ENCODE measurements around the gene PARG. TPM values are rescaled to one million over a fixed set of nuclear protein-coding genes. Genes with fewer than 3 reads are reported as not detected.
"Not testable (repeated sequence)": the region's sequence is repeated elsewhere in the genome, so short reads cannot be mapped to it uniquely, and the experiment has no call there.

Gene PARG
- total RNA-seq (2021) = 42.4 and 44.8 TPM in 2 replicates
- Bru-seq, nascent RNA = percentile 80 among the genes with signal in this experiment
- BruChase-seq, experiment 1, labeled RNA remaining after a 2-hour chase = percentile 75 among the genes with signal in this experiment
- percentile 70 among the genes with signal in this experiment for BruChase-seq, experiment 2, labeled RNA remaining after a 6-hour chase
- long read RNA-seq, partial matches to known transcripts = 23 of 131 reads
- long read RNA-seq, other reads (novel, unspliced or antisense) = 108 of 131 reads

DNA sequence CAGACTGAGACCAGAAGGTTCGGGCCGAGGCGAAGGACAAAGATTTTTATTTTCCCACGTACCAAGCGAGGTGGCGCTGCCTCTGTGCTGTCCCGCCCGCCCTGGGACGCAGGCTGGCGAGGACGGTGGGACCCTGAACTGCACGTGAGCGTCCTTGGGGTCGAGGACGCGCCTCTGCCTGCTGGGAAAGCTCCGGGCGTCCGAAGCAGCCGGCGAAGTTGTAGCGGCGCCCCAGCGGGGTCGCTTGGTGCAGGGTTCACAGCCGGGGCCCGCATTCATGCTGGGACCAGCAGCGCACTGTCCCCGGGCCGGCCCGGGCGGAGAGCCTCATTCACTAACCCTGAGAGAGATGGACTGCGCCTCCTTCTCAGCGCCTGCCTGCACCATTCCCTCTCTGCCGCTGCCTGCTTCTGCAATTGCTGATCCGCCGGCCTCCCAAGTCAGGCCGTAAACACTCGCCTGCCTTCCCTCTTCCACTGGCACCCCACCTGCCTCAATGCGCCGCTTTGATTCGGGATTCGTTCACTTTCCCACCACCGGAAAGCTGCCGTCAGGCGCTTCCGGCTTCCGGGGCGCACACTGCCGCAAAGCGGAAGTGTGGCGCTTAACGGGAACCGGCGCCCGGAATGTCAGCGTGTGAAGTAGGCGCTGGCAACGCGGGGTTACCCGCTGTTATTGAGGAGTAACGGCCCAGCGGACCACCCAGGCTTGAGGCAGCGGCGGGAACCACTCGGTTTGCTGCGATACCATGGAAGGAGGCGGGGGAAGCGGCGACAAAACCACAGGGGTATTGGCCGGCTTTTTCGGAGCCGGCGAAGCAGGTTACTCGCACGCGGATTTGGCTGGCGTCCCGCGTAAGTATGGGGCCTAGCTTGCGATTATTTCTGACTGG, at the start of gene PARG, which contains the start of gene TIMM23B:
TSS of gene PARG (minus strand) at position 581 of the 892 bp plus-strand sequence. CDS start at position 279, 302 bp downstream.
TSS of gene TIMM23B (plus strand) at position 607 of the 892 bp plus-strand sequence. CDS start at position 749, 142 bp downstream.
- CTCF ChIA-PET; H3K36me3 ChIP-seq (ENCODE audit: insufficient read depth, low read length, poor library complexity, severe bottlenecking); intact Hi-C loops (cut with micrococcal nuclease; ENCODE audit: unreplicated experiment); H3K4me1 ChIP-seq (ENCODE audit: insufficient read depth, low read length, poor library complexity, severe bottlenecking); H3K27me3 ChIP-seq (replicated peaks; ENCODE audit: insufficient read depth, low read depth, low read length, poor library complexity); H3K9me3 ChIP-seq (ENCODE audit: low read depth, low read length, poor library complexity, severe bottlenecking); POLR2A ChIA-PET (ENCODE audit: low non-redundant PET): not testable (repeated sequence)
- Histone ChIP-seq H3K4me3 (ENCODE audit: low read depth, low read length, poor library complexity, severe bottlenecking) (peak within 1 kb of the TSS; percentile 82), H3K27ac (ENCODE audit: low read depth, low read length, poor library complexity, severe bottlenecking) (peak within 1 kb of the TSS; percentile 82)
- peak; percentile 92 for DNase-seq (ENCODE audit: low spot score)
- BruUV-seq (replicated peaks) = TSS peak; percentile 42

DNA sequence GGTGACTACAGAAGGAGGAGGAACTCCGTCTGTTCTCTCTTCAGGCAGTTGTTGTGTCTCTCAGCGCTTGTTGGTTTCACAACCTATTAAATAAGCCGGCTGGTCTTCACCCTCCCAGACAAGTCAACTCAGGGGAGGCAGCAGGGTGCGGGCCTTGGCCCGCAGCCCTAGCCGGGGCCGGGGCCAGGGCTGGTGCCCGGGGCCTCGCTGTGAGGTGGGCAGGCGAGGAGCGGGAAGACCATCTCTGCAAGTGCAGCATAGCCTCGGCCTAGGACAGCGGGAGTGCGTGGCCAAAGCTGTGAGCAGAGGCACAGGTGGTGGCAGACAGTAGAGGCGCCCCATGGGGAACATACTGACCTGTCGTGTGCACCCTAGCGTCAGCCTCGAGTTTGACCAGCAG, 46.5 kb upstream of the PARG start, which contains the start of gene AGAP6:
TSS of gene AGAP6 (plus strand) at position 31 of the 400 bp plus-strand sequence. CDS start at position 341, 310 bp downstream.
- H3K4me1 ChIP-seq (ENCODE audit: insufficient read depth, low read length, poor library complexity, severe bottlenecking); H3K36me3 ChIP-seq (ENCODE audit: insufficient read depth, low read length, poor library complexity, severe bottlenecking); CTCF ChIA-PET; BruUV-seq (replicated peaks); H3K4me3 ChIP-seq (ENCODE audit: low read depth, low read length, poor library complexity, severe bottlenecking); POLR2A ChIA-PET (ENCODE audit: low non-redundant PET); H3K9me3 ChIP-seq (ENCODE audit: low read depth, low read length, poor library complexity, severe bottlenecking); H3K27ac ChIP-seq (ENCODE audit: low read depth, low read length, poor library complexity, severe bottlenecking); H3K27me3 ChIP-seq (replicated peaks; ENCODE audit: insufficient read depth, low read depth, low read length, poor library complexity); intact Hi-C loops (cut with micrococcal nuclease; ENCODE audit: unreplicated experiment); DNase-seq (ENCODE audit: low spot score): not testable (repeated sequence)

DNA sequence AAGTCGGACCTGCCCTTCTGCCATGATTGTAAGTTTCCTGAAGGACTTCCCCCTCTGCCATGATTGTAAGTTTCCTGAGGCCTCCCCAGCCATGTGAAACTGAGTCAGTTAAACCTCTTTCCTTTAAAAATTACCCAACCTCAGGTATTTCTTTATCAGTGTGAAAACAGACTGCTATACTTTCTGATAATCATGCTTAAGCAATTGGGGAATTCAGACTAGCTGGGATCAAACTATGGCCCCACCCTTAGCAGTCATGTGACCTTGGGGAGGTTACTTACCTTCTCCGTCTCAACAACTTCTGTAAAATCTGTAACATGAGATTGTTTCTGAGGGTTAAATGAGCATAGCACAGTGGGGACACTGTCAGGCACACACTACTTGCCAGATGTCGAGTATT, 45.4 kb upstream of the PARG start:
- DNase-seq (ENCODE audit: low spot score); H3K36me3 ChIP-seq (ENCODE audit: insufficient read depth, low read length, poor library complexity, severe bottlenecking); H3K4me1 ChIP-seq (ENCODE audit: insufficient read depth, low read length, poor library complexity, severe bottlenecking); CTCF ChIA-PET; POLR2A ChIA-PET (ENCODE audit: low non-redundant PET); BruUV-seq (replicated peaks); H3K27me3 ChIP-seq (replicated peaks; ENCODE audit: insufficient read depth, low read depth, low read length, poor library complexity); intact Hi-C loops (cut with micrococcal nuclease; ENCODE audit: unreplicated experiment); H3K27ac ChIP-seq (ENCODE audit: low read depth, low read length, poor library complexity, severe bottlenecking); H3K9me3 ChIP-seq (ENCODE audit: low read depth, low read length, poor library complexity, severe bottlenecking); H3K4me3 ChIP-seq (ENCODE audit: low read depth, low read length, poor library complexity, severe bottlenecking): not testable (repeated sequence)

DNA sequence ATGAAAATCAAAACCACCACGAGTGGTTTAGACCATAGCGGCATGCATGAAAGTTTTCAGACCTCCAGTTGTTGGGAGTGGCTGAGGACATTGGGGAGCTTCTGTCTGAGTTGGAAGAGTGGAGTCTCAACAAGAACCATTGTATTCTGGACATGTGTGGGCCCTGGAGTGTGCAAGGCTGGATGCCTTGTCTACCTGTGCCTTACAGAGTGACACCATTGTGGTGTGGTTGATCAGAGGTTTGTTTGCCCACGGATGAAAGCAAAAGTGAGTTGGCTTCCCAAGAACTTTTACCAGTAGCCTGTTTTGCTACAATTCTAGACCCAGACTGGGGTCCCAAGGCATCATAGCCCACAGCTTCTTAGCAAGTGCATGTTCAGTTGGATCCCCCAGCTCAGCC, 35.9 kb upstream of the PARG start:
- not testable (repeated sequence) for H3K36me3 ChIP-seq (ENCODE audit: insufficient read depth, low read length, poor library complexity, severe bottlenecking); BruUV-seq (replicated peaks)

DNA sequence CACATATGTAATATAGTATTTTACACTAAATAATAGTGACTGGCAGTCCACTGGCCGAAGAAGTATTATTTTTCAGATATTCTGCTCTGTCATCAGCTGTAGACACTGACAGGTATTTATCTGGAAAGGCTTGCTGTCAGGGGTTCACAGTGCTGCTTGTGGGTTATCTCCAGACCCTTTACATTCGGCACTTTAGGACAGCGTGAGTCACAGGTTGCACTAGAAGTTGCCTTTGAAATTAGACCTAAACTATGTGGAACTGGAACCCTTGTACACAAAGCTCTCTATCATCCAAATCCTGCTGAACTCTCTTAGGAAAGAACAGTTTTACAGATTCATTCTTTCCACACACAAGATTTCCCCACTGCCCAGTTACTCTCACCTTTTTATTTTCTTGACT, 30.3 kb upstream of the PARG start:
- DNase-seq (ENCODE audit: low spot score) = not testable (repeated sequence)

More for the DNA sequence above, 35.9 kb upstream of the PARG start:
- intact Hi-C loops (cut with micrococcal nuclease; ENCODE audit: unreplicated experiment); H3K27ac ChIP-seq (ENCODE audit: low read depth, low read length, poor library complexity, severe bottlenecking); POLR2A ChIA-PET (ENCODE audit: low non-redundant PET); H3K9me3 ChIP-seq (ENCODE audit: low read depth, low read length, poor library complexity, severe bottlenecking); H3K4me1 ChIP-seq (ENCODE audit: insufficient read depth, low read length, poor library complexity, severe bottlenecking); H3K4me3 ChIP-seq (ENCODE audit: low read depth, low read length, poor library complexity, severe bottlenecking); DNase-seq (ENCODE audit: low spot score); H3K27me3 ChIP-seq (replicated peaks; ENCODE audit: insufficient read depth, low read depth, low read length, poor library complexity); CTCF ChIA-PET: not testable (repeated sequence)

DNA sequence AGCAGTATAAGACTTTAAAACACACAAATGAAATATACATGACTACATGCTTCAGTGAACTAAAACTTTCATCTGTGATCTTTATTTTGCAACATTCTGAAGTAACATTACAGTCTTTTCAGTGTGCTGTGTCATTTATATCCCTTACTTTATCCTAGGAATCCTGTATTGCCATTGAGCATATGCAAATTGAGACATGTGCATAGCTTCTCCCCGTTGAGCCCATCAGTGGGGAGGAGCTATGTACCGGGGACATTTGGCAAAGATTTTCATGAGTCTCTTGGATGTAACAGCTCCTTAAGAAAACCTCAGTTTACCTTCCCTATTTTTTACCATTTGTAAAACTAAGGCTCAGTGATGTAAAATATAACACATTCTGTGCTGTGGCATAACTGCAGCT, 29.6 kb upstream of the PARG start:
- DNase-seq (ENCODE audit: low spot score); H3K4me3 ChIP-seq (ENCODE audit: low read depth, low read length, poor library complexity, severe bottlenecking); H3K9me3 ChIP-seq (ENCODE audit: low read depth, low read length, poor library complexity, severe bottlenecking); H3K27me3 ChIP-seq (replicated peaks; ENCODE audit: insufficient read depth, low read depth, low read length, poor library complexity); POLR2A ChIA-PET (ENCODE audit: low non-redundant PET); H3K27ac ChIP-seq (ENCODE audit: low read depth, low read length, poor library complexity, severe bottlenecking); intact Hi-C loops (cut with micrococcal nuclease; ENCODE audit: unreplicated experiment); BruUV-seq (replicated peaks); CTCF ChIA-PET; H3K4me1 ChIP-seq (ENCODE audit: insufficient read depth, low read length, poor library complexity, severe bottlenecking); H3K36me3 ChIP-seq (ENCODE audit: insufficient read depth, low read length, poor library complexity, severe bottlenecking): not testable (repeated sequence)

More for the DNA sequence above, 30.3 kb upstream of the PARG start:
- H3K27me3 ChIP-seq (replicated peaks; ENCODE audit: insufficient read depth, low read depth, low read length, poor library complexity); CTCF ChIA-PET; BruUV-seq (replicated peaks); H3K9me3 ChIP-seq (ENCODE audit: low read depth, low read length, poor library complexity, severe bottlenecking); H3K36me3 ChIP-seq (ENCODE audit: insufficient read depth, low read length, poor library complexity, severe bottlenecking); POLR2A ChIA-PET (ENCODE audit: low non-redundant PET); H3K27ac ChIP-seq (ENCODE audit: low read depth, low read length, poor library complexity, severe bottlenecking); intact Hi-C loops (cut with micrococcal nuclease; ENCODE audit: unreplicated experiment); H3K4me3 ChIP-seq (ENCODE audit: low read depth, low read length, poor library complexity, severe bottlenecking); H3K4me1 ChIP-seq (ENCODE audit: insufficient read depth, low read length, poor library complexity, severe bottlenecking): not testable (repeated sequence)

DNA sequence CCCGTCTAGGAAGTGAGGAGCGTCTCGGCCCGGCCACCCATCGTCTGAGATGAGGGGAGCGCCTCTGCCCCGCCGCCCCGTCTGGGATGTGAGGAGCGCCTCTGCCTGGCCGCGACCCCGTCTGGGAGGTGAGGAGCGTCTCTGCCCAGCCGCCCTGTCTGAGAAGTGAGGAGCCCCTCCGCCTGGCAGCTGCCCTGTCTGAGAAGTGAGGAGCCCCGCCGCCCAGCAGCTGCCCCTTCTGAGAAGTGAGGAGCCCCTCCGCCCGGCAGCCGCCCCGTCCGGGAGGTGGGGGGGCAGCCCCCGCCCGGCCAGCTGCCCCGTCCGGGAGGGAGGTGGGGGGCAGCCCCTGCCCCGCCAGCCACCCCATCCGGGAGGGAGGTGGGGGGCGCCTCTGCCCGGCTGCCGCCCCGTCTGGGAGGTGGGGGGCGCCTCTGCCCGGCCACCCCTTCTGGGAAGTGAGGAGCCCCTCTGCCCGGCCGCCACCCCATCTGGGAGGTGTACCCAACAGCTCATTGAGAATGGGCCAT, 28.6 kb upstream of the PARG start:
- CTCF ChIA-PET; H3K4me3 ChIP-seq (ENCODE audit: low read depth, low read length, poor library complexity, severe bottlenecking); BruUV-seq (replicated peaks): not testable (repeated sequence)

More for the DNA sequence above, 28.6 kb upstream of the PARG start:
- POLR2A ChIA-PET (ENCODE audit: low non-redundant PET); H3K27ac ChIP-seq (ENCODE audit: low read depth, low read length, poor library complexity, severe bottlenecking); intact Hi-C loops (cut with micrococcal nuclease; ENCODE audit: unreplicated experiment); H3K36me3 ChIP-seq (ENCODE audit: insufficient read depth, low read length, poor library complexity, severe bottlenecking); DNase-seq (ENCODE audit: low spot score); H3K4me1 ChIP-seq (ENCODE audit: insufficient read depth, low read length, poor library complexity, severe bottlenecking); H3K9me3 ChIP-seq (ENCODE audit: low read depth, low read length, poor library complexity, severe bottlenecking); H3K27me3 ChIP-seq (replicated peaks; ENCODE audit: insufficient read depth, low read depth, low read length, poor library complexity): not testable (repeated sequence)

Data from A673 (cell line).